Measurements from ENCODE around the gene APOBEC3A.

Gene APOBEC3A

DNA sequence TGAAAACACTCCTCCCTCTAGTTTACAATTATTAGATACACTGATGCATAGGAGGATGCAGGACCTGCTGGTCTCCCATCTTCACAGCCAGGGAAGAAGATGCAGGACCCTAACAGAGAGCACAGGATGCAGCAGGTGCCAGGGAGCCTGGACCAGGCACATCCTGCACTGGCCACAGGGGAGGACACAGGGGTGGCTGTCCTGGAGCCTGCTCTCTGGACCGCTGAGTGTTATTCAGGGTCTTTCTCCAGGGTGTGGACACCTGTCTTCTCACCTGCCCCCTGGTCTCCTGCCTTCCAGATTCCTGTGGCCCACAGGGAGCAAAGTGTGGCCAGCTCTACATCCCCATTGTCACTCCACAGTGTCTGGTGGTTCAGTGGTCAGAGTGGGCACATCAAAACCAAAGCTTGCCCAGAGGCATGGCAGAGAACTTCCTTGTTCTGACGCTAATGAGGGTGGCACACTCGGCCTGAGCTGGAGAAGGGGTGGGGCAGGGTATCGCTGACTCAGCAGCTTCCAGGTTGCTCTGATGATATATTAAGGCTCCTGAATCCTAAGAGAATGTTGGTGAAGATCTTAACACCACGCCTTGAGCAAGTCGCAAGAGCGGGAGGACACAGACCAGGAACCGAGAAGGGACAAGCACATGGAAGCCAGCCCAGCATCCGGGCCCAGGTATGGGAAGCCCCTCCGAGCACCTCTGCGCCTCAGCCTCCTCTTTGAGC lies at the start of gene APOBEC3A:
Gene APOBEC3A (plus strand): TSS at position 564 of the 725 bp plus-strand sequence. CDS start 83 bp downstream, at position 647.
- DNase-seq, result no peak

DNA sequence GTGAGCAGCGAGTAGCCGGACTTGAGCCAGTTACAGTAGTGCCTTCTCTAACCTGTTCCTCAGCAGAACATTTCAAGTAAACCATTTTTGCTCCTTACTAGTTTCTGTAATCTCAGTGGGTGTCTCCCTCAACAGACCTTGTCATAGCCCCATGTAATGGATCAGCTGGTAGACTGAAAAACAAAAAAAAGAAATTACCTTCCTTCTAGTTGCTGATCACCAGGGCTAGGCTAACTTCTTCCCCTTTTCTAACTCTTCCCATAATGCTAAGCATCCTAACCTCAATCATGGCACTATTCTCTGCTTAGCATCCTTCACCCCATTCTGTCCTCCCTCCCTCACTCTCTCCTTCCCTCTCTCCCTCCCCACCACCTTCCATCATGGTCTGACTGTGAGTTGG lies 49.6 kb upstream of the APOBEC3A start:
- DNase-seq, result no peak

DNA sequence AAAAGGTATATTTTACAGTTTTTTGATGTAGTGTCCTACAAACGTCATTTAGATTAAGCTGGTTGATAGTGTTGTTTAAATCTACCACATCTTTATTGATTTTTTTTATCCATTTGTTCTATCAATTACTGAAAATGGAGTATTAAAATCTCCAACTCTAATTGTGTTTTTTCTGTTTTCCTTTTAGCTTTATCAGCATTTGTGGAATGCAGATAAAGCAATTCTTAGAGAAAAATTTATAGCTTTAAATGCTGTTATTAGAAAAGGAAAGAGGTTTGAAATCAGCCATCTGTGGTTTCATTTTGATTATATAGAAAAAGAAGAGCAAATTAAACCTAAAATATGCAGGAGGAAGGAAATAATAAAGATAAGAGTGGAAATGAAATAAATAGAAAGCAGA lies 46.0 kb upstream of the APOBEC3A start:
- no peak for DNase-seq

DNA sequence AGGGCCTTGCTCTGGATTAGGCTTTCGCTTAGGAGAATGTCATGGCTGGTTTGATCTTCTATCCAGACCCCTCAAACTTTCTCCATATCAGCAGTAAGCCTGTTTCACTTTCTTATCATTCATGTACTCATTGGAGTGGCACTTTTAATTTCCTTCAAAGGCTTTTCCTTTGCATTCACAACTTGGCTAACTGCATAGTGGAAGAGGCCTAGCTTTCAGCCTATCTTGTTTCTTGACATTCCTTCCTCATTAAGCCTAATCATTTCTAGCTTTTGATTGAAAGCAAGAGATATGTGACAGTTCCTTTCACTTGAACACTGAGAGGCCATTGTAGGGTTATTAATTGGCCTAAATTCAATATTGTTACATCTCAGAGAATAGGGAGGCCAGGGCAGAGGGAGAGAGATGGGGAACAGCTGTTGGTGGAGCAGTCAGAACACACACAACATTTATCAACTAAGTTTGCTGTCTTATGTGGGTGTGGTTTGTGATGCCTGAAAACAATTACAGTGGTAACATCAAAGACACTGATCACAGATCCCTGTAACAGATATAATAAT lies 37.7 kb upstream of the APOBEC3A start:
- no peak for DNase-seq

DNA sequence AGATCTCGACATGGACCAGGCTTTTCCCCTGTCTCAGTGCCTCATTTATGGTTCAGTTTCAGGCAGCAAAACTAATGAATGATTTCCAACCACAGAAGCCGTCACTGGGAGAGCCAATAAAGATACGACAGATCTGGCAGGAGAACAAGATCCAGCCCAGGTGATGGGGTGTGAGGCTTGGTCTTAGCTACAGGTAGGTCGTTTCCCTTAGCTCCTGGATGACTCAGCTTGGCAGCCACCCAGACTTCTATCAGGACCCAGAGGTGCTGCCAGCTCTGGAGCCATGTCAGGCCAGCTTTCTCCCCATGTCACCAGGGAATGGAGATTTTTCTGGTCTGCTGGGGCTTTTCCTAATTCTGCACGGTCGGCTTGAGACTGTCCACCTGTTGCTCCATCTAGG lies 36.3 kb upstream of the APOBEC3A start:
- DNase-seq, result no peak

DNA sequence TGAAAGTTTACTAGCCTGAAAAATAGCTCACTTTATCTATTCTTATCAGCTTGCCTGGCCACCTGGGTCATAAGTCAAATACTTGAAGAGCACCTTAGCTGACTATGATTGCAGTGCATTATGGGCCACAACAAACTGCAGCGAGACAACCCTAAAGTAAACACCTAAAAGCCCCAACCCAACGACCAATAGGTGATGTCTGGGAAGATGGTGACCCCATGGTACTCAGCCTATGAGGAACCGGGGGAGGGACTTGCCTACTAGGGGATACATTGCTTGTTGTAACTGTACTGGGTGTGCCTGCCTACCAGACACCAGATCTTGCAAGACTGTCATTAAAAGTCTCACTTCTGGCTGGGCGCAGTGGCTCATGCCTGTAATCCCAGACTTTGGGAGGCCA lies 35.6 kb upstream of the APOBEC3A start:
- DNase-seq, result no peak

DNA sequence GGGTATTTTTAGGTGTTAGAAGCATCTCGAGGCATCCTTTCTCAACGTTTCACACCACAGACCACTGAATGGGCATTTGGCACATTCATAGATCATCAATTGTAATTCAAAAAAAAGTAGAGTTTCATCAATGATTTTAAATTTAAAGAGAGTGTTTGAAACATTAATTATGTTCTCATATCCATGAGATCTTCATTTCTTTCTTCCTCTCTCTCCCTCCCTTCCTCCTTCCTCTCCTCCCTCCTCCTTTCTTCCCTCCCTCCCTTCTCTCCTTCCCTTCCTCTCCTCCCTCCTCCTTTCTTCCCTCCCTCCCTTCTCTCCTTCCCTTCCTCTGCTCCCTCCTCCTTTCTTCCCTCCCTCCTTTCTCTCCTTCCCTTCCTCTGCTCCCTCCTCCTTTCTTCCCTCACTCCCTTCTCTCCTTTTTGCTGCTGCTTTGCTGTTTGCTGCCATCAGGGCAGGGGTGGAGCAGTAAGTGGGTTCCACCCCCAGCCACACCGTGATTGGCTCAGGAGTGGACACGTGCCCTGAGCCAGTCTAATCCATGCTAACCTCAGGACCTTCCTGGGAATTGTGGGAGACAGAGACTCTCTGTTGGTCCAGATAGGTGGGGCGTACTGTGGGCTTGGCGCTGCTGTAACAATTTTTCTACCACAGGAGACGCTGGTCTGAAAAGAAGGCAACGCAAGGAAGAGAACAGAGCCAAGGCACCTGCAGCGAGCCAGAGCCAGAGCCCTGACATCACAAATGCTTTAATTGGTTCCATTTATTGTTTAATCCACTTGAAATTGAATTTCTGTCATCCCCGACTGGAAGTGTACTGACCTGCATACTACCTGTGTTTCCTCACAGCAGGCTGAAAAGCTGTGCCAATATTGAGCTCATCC lies 33.7 kb upstream of the APOBEC3A start:
- peak; percentile 91 for DNase-seq

DNA sequence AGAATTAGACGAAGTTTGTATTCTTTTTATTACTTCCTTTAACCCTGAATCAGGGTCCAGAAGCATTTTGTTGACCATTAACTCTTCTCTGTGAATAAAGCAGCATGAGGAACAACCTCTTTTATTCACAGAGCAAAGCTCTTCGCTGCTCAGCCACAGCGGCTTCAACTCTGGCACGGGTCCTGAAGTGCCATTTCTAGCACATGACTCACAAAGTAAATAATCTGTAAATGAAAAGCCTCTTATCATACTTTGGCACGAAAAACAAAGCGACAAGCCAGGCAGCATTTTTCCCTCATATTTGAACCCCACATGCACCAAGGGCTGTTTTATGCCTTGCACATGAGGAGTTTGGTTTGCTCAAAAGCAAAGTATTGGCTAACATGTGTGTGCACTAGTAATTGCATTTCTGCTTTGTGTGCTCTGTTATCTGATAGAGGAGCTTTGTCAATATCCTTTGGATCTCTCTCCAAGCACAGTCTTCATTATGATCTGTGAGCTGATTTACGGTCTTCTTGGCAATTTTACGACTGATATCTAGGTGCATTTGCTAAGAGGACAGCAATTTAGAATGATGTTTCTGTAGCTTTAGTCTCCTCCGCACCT lies 33.0 kb upstream of the APOBEC3A start:
- peak; percentile 91 for DNase-seq

DNA sequence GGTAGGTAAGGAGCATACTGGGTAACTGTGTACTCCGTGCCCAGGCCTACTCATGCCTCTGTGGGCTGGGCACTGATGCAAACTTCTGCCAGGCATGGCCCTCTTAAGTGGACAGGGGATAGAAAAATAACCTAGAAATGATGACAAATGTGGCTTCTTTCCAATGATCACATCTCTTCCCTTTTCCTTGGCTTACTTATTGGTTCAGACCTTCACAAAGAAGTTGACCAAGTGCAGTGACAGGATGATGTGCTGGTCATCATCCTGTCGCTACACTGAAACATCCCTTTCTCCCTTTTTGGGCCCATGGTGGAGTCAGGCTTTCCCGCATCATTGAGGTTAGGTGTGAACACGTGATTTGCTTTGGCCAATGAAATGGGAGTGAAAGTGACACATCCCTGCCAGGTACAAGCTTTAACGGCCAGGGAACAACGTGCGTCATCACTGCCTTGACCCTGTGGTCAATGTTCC lies 31.8 kb upstream of the APOBEC3A start:
- no peak for DNase-seq

DNA sequence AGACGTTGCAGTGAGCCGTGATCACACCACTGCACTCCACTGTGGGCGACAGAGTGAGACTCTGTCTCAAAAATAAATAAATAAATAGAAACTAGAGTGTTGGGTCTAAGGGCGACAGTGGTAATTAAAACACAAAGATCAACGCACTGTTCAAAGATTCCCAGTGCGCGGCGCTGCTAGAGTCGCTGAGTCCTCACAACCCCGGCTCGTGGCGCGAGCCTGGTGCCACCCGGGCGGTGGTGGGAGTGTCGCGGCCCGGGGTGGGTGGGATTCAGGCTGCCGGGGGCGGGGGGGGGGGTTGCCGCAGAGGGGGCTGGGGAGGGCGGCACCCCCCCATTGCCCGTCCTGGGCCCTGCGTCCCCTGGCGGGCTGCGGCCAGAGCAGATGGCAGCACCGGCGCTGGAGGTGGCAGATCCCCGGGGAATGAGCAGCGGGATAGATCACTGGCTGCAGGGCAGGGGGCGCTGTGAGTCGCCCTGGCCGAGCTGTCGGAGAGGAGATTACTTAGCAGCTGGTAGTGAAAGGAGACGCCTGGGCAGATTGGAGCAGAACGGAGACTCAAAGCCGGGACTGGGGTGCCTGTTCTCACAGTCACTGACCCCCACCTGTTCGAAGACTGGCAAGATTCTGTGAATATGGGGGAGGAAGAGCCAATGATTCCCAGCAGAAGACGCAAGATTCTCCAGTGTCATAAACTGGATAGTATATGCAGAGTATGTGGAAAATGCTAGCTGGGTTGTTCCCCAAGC lies 30.2 kb upstream of the APOBEC3A start:
- no peak for DNase-seq

DNA sequence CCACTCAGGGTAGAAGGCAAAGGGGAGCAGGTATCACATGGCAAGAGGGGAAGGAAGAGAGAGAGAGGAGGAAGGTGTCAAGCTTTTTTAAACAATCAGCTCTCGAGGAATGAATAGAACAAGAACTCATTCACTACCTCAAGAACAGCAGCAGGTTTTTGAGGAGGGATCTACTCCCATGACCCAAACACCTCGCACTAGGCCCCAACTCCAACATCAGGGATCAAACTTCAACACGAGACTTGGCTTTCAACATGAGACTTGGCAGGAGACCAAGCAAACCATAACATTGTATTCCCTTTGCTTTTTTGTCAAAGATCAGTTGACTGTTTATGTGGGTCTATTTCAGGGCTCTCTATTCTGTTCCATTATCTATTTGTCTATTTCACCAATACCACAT lies 26.9 kb upstream of the APOBEC3A start:
- DNase-seq, result no peak

DNA sequence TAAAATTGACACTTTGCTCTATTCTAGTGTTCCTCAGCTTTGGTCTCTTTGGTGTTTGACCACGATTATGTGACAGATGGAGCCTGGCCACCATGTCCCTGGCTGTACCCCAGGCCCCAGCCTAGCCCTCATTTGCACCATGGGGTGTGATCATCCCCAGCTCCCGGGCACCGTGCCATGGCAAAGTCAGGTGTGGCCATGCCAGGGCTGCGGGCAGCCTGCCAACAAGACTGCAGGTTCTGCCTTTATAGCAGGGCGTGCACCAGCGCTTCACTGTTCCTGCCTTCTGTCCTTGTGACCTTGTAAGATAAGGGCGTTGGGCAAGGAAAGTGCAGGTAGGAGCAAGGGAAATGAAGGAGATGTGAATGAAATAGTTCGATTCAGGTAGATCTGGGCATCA lies 22.4 kb upstream of the APOBEC3A start:
- peak; percentile 70 for DNase-seq

DNA sequence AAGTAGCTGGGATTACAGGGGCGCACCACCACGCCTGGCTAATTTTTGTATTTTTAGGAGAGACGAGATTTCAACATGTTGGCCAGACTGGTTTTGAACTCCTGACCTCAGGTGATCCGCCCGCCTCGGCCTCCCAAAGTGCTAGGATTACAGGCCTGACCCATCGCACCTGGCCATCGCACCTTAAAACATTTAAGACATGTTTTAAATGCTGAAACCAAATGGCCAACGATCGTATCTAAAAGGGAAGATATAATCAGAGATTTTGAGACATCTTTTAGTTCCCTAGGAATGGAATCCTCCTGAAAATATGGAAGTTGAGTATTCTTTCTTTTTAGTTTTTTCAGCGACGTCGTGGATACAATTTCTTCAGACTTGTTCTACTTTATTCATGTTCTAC lies 21.8 kb upstream of the APOBEC3A start:
- no peak for DNase-seq

DNA sequence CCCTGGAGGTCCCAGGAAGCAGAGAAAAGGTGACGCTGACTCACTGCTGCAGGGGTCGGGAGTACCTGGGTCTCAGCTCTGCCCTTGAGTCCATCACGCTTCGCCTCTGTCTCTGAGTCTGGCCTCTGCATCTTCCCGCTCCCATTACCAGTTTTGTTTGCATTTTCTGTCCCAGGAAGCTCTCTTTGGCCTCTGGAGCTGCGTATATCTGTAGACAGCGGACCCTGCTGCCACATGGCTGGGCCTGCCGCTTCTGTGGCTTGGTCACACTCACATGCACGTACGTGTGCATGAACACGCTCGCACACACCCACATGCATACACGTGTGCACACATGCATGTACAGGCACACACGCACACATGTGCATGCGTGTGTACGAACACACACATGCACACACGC lies 20.8 kb upstream of the APOBEC3A start:
- no peak for DNase-seq

DNA sequence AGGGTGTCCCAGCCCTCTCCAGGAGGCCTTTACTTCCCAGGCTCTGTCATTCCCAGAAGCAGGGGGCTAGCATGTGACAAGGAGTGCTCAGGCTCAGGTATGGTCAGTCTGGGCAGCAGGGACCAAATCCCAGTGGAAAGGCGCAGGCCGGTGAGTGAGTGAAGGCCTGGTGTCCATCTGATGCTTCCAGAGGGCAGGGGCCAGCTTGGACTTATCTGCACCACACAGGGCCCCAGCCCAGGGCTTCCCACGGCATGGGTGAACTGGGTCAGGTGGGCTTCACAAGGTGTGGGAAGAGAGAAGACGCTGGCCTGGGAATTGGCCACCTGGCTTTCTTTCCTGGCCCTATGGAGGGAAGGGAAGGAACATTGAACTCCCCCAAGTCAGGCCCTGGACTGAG lies 20.4 kb upstream of the APOBEC3A start:
- DNase-seq, result no peak

DNA sequence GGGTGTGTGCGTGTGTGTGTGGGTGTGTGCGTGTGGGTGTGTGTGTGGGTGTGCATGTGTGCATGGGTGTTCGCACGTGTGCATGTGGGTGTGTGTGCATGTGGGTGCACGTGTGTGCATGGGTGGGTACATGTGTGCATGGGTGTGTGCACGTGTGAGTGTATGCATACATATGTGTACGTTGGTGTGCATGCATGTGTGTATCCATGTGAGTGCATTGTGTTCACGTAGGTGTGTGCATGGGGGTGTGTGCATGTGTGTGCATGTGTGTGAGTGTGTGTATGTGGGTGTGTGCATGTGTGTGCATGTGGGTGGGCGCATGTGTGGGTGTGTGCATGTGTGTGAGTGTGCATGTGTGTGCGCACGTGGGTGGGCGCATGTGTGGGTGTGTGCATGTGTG lies 19.9 kb upstream of the APOBEC3A start:
- no peak for DNase-seq

DNA sequence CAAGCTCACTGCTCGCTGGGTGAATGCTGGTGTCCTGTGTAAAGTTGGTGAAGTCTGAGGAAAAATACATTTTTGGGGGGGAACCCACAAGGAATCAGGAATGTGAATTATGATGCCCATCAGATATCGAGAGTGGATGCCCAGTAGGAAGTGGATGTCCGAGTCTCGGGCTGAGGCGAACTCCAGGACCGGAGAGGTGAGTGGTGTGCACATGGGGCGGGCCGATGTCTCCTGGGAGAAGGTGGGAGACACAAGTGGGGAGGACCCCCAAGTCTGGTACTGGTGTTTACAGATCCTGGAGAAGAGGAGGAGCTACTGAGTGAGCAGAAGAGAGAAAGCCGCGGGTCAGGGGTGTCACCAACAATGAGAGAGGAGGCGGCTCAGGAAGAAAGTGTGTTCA lies 19.2 kb upstream of the APOBEC3A start:
- DNase-seq, result no peak

DNA sequence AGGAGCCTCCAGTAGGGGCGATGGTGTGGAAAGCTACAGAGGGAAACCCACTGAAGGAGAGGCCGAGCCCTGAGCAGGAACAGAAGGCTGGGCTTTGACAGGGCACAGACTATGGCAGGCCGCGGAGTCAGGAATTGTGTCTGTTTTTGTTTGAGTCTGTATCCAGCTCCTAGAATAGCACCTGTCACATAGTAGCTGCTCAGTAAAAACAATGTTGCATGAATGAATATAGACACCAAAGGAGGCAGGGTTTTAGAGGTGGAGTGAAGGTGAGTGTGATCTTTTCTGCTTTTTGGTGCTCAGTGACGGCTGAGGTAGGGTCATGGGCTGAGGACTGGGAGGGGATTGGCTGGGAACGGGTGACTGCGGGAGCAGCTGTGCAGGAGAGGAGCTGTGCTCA lies 18.5 kb upstream of the APOBEC3A start:
- DNase-seq, result no peak

DNA sequence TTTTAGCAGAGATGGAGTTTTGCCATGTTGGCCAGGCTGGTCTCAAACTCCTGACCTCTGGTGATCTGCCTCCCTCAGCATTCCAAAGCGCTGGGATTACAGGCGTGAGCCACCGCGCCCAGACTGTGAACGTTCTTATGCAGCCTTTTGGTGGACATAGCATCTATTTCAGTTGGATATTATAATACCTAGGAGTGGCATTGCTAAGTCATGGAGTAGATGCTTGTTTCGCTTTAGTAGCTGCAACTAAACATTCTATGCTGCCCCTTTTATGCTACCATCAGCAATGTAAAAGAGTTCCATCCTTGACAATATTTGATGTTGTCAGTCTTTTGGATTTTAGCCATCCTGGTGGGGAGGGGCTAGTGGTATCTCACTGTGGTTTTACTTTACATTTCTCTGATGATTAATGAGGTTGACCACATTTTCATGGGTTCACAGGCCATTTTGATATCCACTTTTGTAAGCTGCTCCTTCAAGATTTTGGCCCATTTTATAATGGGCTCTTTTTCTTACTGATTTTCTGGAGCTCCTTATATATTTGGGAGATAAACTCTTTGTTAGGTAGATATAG lies 16.5 kb upstream of the APOBEC3A start:
- no peak for DNase-seq

DNA sequence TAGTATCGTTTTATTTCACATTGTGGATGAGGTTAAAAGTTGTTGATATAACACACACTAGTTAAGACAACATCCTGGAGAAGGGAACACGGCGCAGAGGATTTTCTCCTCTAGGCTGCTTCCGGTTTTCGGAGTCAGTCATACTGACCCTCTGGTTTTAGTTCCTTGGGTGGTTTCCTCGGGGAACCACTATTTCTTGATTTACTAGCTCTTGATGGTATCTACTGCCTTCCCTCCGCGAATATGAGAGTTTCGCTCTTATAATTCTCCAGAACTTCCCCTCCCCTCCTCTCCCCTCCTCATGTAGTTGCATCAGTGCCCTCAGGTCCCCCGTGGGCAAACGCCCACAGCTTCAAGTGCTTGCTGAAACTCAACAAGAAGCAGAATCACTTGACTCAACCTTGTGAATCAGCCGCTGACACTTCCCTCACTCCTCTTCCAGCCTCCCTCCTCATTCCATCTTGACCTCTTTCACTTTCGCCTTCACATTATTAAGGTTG lies 15.9 kb upstream of the APOBEC3A start:
- no peak for DNase-seq

DNA sequence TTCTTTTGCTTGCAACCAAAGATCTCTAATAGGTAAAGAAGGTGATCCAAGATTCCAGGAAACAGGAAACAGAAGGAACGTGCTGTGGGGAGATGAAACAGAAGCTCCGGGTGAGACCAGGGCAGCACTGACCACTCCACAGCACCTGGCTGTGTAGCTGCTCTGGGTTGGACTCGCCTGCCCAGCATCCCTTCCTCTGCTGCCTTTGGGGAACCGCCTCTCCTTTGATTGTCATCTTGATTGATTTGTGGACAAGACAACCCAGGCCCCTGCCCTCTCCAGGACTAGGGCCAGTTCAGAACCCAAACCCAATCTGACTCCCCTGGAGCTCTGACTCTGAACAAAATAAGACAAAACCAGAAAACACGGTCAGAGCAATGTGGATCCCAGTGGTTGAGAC lies 14.7 kb upstream of the APOBEC3A start:
- no peak for DNase-seq

DNA sequence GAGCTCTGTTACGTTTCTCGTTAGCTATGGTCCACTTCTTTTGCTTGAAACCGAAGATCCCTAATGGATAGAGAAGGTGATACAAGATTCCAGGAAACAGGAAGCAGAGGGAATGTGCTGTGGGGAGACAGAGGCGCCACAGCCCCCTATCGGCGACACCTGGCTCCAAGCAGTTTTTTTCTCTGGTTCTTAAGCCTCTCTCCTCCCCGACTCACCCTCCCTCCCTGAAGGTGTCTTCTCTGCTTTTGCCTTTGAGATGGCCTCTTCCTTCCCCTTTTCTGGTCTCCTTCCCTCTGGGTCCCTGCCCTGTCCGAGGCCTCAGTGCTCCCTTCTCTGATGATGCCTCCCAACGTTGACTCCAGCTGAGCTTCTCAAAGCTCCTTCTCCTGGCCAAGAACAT lies 14.2 kb upstream of the APOBEC3A start:
- DNase-seq, result no peak

Measured in NCI-H146 (cell line).